GM11168 (cell line): ENCODE results near the gene CAPN14.

Experiments used
- in situ Hi-C: fragments of 300-500 bp; cut with MboI; formaldehyde crosslinking; loops from one replicate; pipeline ENCODE4 v1.12.0; 2022; ENCODE audit warnings: low sequenced_read_pairs; ENCODE audit not compliant: unreplicated experiment

CAPN14 gene

GRCh38 chr2:31161637-31162036 is 55.7 kb downstream of the CAPN14 start:
- in situ Hi-C loops = loop anchor here (25.0 kb wide), 1 partner anchor 176 kb away; no protein-coding TSS in a partner anchor

- in situ Hi-C loops = loop anchor here (25.0 kb wide), 1 partner anchor 186 kb away; no protein-coding TSS in a partner anchor
Observed at GRCh38 chr2:31151501-31151900, 65.8 kb downstream of the CAPN14 start.

- in situ Hi-C loops = loop anchor here (25.0 kb wide), 1 partner anchor 187 kb away; no protein-coding TSS in a partner anchor
Observed at GRCh38 chr2:31150120-31150670, 67.1 kb downstream of the CAPN14 start.

- in situ Hi-C loops = no loop called here
Observed at GRCh38 chr2:31148514-31148913, 68.8 kb downstream of the CAPN14 start.

- in situ Hi-C loops = no loop called here
Observed at GRCh38 chr2:31147645-31148044, 69.7 kb downstream of the CAPN14 start.

- in situ Hi-C loops = no loop called here
Observed at GRCh38 chr2:31142110-31142509, 75.2 kb downstream of the CAPN14 start.

- in situ Hi-C loops = no loop called here
Observed at GRCh38 chr2:31141443-31142085, 75.8 kb downstream of the CAPN14 start.

- in situ Hi-C loops = no loop called here
Observed at GRCh38 chr2:31140151-31140550, 77.2 kb downstream of the CAPN14 start.

- in situ Hi-C loops = no loop called here
Observed at GRCh38 chr2:31139671-31140070, 77.6 kb downstream of the CAPN14 start.

- in situ Hi-C loops = no loop called here
Observed at GRCh38 chr2:31138037-31138962, 79.0 kb downstream of the CAPN14 start, which contains the start of gene GALNT14. Gene GALNT14 (minus strand): TSS chr2:31138440. CDS start chr2:31138086, 354 bp downstream.

GRCh38 chr2:31137211-31138036 is 79.9 kb downstream of the CAPN14 start:
- in situ Hi-C loops = no loop called here

GRCh38 chr2:31136732-31137131 is 80.6 kb downstream of the CAPN14 start:
- in situ Hi-C loops = no loop called here

- in situ Hi-C loops = no loop called here
Observed at GRCh38 chr2:31136000-31136399, 81.3 kb downstream of the CAPN14 start.

- in situ Hi-C loops = no loop called here
Observed at GRCh38 chr2:31134480-31134879, 82.8 kb downstream of the CAPN14 start.

GRCh38 chr2:31132786-31133185 is 84.5 kb downstream of the CAPN14 start:
- in situ Hi-C loops = no loop called here

GRCh38 chr2:31131871-31132270 is 85.4 kb downstream of the CAPN14 start:
- in situ Hi-C loops = no loop called here

- in situ Hi-C loops = no loop called here
Observed at GRCh38 chr2:31129375-31130171, 87.7 kb downstream of the CAPN14 start.

- in situ Hi-C loops = no loop called here
Observed at GRCh38 chr2:31127931-31128330, 89.4 kb downstream of the CAPN14 start.
